Fibroblast of lung (primary cell): Measurements from ENCODE around the gene BLOC1S6. TPM values are rescaled to one million over a fixed set of nuclear protein-coding genes. Genes with fewer than 3 reads are reported as not detected.

Source experiments
- DNase-seq, 2 donors: peaks; one replicate each; pipeline versions ENCODE4 v3.0.0 to v3.0.0-alpha.2; 2010; ENCODE audit warnings: low read depth in 2 of 2
- H2AFZ ChIP-seq: 2 replicates; pipeline ENCODE4 v1.5.1; 2012; ENCODE audit warnings: low read length, control low read depth, inconsistent platforms
- H3K27ac ChIP-seq: 2 replicates; pipeline ENCODE4 v1.5.1; 2011; ENCODE audit warnings: low read length, control low read depth; ENCODE audit not compliant: insufficient read depth
- H3K27me3 ChIP-seq: 2 replicates; pipeline ENCODE4 v1.5.1; 2011; ENCODE audit warnings: mild to moderate bottlenecking, low read length; ENCODE audit not compliant: control insufficient read depth, insufficient read depth
- H3K36me3 ChIP-seq: 2 replicates; pipeline ENCODE4 v1.5.1; 2011; ENCODE audit warnings: low read length; ENCODE audit not compliant: control insufficient read depth, insufficient read depth
- H3K4me1 ChIP-seq: 2 replicates; pipeline ENCODE4 v1.5.1; 2011; ENCODE audit warnings: low read length; ENCODE audit not compliant: control insufficient read depth, insufficient read depth; ENCODE audit errors: extremely low read depth
- H3K4me2 ChIP-seq: 2 replicates; pipeline ENCODE4 v1.5.1; 2011; ENCODE audit warnings: low read length, control low read depth; ENCODE audit not compliant: insufficient read depth; ENCODE audit errors: extremely low read depth
- H3K4me3 ChIP-seq, 4 experiments: fragments of 200-600 bp in 1 of 4; sonication (generic) in 1 of 4; replicated peaks in 1 of 4; 2 replicates each; pipeline ENCODE4 v1.5.1; 2011 to 2016; ENCODE audit warnings: low read length in 4 of 4, low read depth in 3 of 4, mild to moderate bottlenecking in 3 of 4, control low read depth in 2 of 4, inconsistent platforms in 1 of 4, mixed read lengths in 1 of 4; ENCODE audit not compliant: insufficient read depth in 1 of 4; ENCODE audit errors: control extremely low read depth in 1 of 4
- H3K79me2 ChIP-seq: 2 replicates; pipeline ENCODE4 v1.5.1; 2012; ENCODE audit warnings: mild to moderate bottlenecking, low read length, inconsistent platforms; ENCODE audit not compliant: control insufficient read depth, insufficient read depth
- H3K9ac ChIP-seq: 2 replicates; pipeline ENCODE4 v1.5.1; 2011; ENCODE audit warnings: mild to moderate bottlenecking, low read length, control low read depth; ENCODE audit not compliant: insufficient read depth
- H3K9me3 ChIP-seq: 2 replicates; pipeline ENCODE4 v1.5.1; 2012; ENCODE audit warnings: low read depth, low read length; ENCODE audit not compliant: control insufficient read depth, insufficient read depth
- H4K20me1 ChIP-seq: 2 replicates; pipeline ENCODE4 v1.5.1; 2011; ENCODE audit warnings: low read length; ENCODE audit not compliant: control insufficient read depth, insufficient read depth; ENCODE audit errors: extremely low read depth
- CTCF ChIP-seq, 2 donors: IDR thresholded peaks in 1 of 2; conservative IDR thresholded peaks in 1 of 2; 1 replicate in 1 of 2; 2 replicates in 1 of 2; pipeline ENCODE4 v1.5.1; 2011 to 2012; ENCODE audit warnings: low read length in 2 of 2, control low read depth in 1 of 2, inconsistent platforms in 1 of 2, low read depth in 1 of 2, mild to moderate bottlenecking in 1 of 2
- EZH2 ChIP-seq: IDR thresholded peaks from 2 replicates; pipeline ENCODE4 v1.5.1; 2012; ENCODE audit warnings: low read length, control low read depth, mild to moderate bottlenecking; ENCODE audit errors: missing control alignments
- polyA plus RNA-seq, 2 donors: library from polyadenylated mRNA; depleted of rRNA in 1 of 2; stranded (reverse) in 1 of 2; unstranded in 1 of 2; fragments of >200 nt; gene quantifications; 2 replicates each; pipeline ENCODE4 v1.2.1, GENCODE V29; 2011 to 2012; ENCODE audit warnings: missing spikeins in 1 of 2
- total RNA-seq: library from RNA; depleted of rRNA; stranded (reverse); fragments of >200 nt; gene quantifications from 2 replicates; pipeline ENCODE4 v1.2.1, GENCODE V29; 2014

Gene BLOC1S6
- total and polyA plus RNA-seq, 2 donors (not counting 1 experiment from before 2014, with no cell fraction given), result 38.3 to 84.6 TPM

- Histone ChIP-seq H3K27ac (no peak overlapping the region), H3K4me1 (no peaks in the 10 kb centered on the region), H3K9me3 (no peaks in the 10 kb centered on the region), H3K36me3 (no peaks in the 10 kb centered on the region), H3K4me3 (no peak overlapping the region), H3K79me2 (peaks cover 4% of the 10 kb centered on the region), H3K27me3 (no peaks in the 10 kb centered on the region), H4K20me1 (no peaks in the 10 kb centered on the region), H3K4me2 (no peak overlapping the region), H3K9ac (no peak overlapping the region), H2AFZ (no peak overlapping the region)
- no peak for TF ChIP-seq EZH2
- TF ChIP-seq CTCF (conservative IDR thresholded peaks at IDR 0.05 in 1 of 2, IDR thresholded peaks at IDR 0.05 in 1 of 2; ENCODE audit: low read depth in 1 of 2, low read length in 2 of 2), result no peak
- DNase-seq, result no peak
Measured at GRCh38 chr15:45604326-45604725, 17.1 kb downstream of the BLOC1S6 start.

DNA sequence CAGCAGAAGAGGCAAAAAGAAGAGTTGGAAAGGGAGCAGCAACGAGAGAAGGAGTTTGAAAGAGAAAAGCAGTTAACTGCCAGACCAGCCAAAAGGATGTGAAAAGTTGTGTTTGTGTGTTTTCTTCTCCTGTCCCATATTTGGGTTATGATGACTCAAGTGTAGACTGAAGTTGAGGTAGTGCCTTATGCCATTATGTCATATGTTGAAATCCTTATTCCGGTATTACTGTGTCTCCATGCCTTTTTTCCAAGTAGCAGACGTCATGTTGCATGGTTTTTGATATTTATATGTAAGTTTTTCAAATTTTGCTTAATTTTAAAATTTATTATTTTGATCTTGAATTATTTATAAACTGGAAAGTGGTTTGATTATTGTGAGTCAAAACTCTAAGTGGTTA lies 19.2 kb downstream of the BLOC1S6 start:
- DNase-seq, result peak in 1 of 2 donors; percentile 8
- no peak overlapping the region for H3K4me3 ChIP-seq
- H3K9me3 ChIP-seq, result no peaks in the 10 kb centered on the region
- no peaks in the 10 kb centered on the region for H3K36me3 ChIP-seq
- H3K27me3 ChIP-seq, result no peaks in the 10 kb centered on the region
- no peak overlapping the region for H3K9ac ChIP-seq
- peaks cover 2% of the 10 kb centered on the region for H3K79me2 ChIP-seq
- no peaks in the 10 kb centered on the region for H4K20me1 ChIP-seq
- H3K4me2 ChIP-seq, result no peak overlapping the region
- TF ChIP-seq CTCF (conservative IDR thresholded peaks at IDR 0.05 in 1 of 2, IDR thresholded peaks at IDR 0.05 in 1 of 2; ENCODE audit: low read depth in 1 of 2, low read length in 2 of 2) (no peak), EZH2 (no peak)
- no peak overlapping the region for H2AFZ ChIP-seq
- no peaks in the 10 kb centered on the region for H3K4me1 ChIP-seq
- H3K27ac ChIP-seq, result no peak overlapping the region

GRCh38 chr15:45606841-45607240 lies 19.7 kb downstream of the BLOC1S6 start:
- H3K36me3 ChIP-seq, result no peaks in the 10 kb centered on the region
- no peak overlapping the region for H3K4me2 ChIP-seq
- no peaks in the 10 kb centered on the region for H4K20me1 ChIP-seq
- H3K27ac ChIP-seq, result no peak overlapping the region
- no peak overlapping the region for H2AFZ ChIP-seq
- H3K27me3 ChIP-seq, result no peaks in the 10 kb centered on the region
- no peak for DNase-seq
- H3K79me2 ChIP-seq, result peaks cover 1% of the 10 kb centered on the region
- no peaks in the 10 kb centered on the region for H3K4me1 ChIP-seq
- no peak overlapping the region for H3K4me3 ChIP-seq
- no peak overlapping the region for H3K9ac ChIP-seq
- TF ChIP-seq CTCF (conservative IDR thresholded peaks at IDR 0.05 in 1 of 2, IDR thresholded peaks at IDR 0.05 in 1 of 2; ENCODE audit: low read depth in 1 of 2, low read length in 2 of 2) (no peak), EZH2 (no peak)
- H3K9me3 ChIP-seq, result no peaks in the 10 kb centered on the region
